ENCODE measurements around the gene ACTR1A. TPM values are rescaled to one million over a fixed set of nuclear protein-coding genes. Genes with fewer than 3 reads are reported as not detected.

ACTR1A gene
- polyA plus RNA-seq, 3 donors, result 72.7 to 79.4 (median 79.0) TPM

DNA sequence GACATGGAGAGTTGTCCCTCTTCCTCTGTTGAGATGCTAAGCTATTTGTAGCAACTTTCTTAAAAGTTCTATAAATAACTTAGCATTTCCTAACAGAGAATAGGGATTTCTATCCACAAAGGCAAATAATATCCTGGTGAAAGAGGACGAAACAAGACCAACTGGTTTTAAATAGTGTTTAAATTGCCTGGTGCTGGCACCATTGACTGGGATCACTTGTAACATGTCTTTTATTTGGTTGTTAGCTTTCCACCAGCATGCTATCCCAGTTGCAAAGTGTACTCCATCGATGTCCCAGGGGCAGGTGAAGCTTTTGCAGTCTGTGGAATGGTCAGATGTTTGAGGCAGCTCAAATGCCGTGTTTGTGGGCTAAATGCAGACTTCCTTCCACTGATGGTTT is 5.0 kb upstream of the ACTR1A start:
- Histone ChIP-seq H2AFZ (ENCODE audit: insufficient read depth, low read depth, low read length, poor library complexity, severe bottlenecking) (no peak overlapping the region), H3K79me2 (ENCODE audit: insufficient read depth, low read length) (peaks cover 75% of the 10 kb centered on the region), H3K4me1 (ENCODE audit: control insufficient read depth in 1 of 2, insufficient read depth in 2 of 2, low read length in 2 of 2) (peaks cover 66 to 79% of the 10 kb centered on the region in 2 donors), H3K36me3 (replicated peaks in 1 of 2; ENCODE audit: control insufficient read depth in 1 of 2, insufficient read depth in 2 of 2, low read length in 2 of 2) (peaks cover 4 to 43% of the 10 kb centered on the region in 2 donors), H3K9ac (ENCODE audit: insufficient read depth, low read length, poor library complexity, severe bottlenecking) (no peak overlapping the region), H3K4me2 (replicated peaks; ENCODE audit: extremely low read depth, low read length, poor library complexity, severe bottlenecking) (no peak overlapping the region), H3K9me3 (replicated peaks in 1 of 2; ENCODE audit: control insufficient read depth in 1 of 2, insufficient read depth in 1 of 2, low read length in 2 of 2) (no peaks in the 10 kb centered on the region), H3K27ac (ENCODE audit: low read depth in 1 of 2, low read length in 2 of 2) (no peak overlapping the region), H3K27me3 (ENCODE audit: control insufficient read depth in 2 of 2, insufficient read depth in 2 of 2, low read length in 2 of 2) (no peaks in the 10 kb centered on the region), H3K4me3 (replicated peaks in 1 of 3; ENCODE audit: low read depth in 2 of 3, low read length in 3 of 3) (no peak overlapping the region), H4K20me1 (ENCODE audit: insufficient read depth, low read length) (peaks cover 71% of the 10 kb centered on the region)
- H3K36me3 Mint-ChIP-seq, result peaks cover 30 to 41% of the 10 kb centered on the region in 2 donors
- no peak for DNase-seq
- WGBS (ENCODE audit: insufficient coverage), result 100% methylated on average over 1 of the region's 3 CpGs
- peaks cover 60% of the 10 kb centered on the region for H3K4me1 Mint-ChIP-seq
- no peaks in the 10 kb centered on the region for H3K9me3 Mint-ChIP-seq
- intact Hi-C loops (cut with micrococcal nuclease), result loop anchor here (10.0 kb wide), 3 partner anchors 237 to 373 kb away; partner anchors contain the start of genes PPRC1 (in 2 of the 2), ELOVL3 (in 1 of the 2) and WBP1L (in 1 of the 2)
- H3K27me3 Mint-ChIP-seq (ENCODE audit: low read depth in 3 of 3), result peaks cover 0 to 1% (median 0%) of the 10 kb centered on the region in 3 donors
- TF ChIP-seq, protein P1, sequence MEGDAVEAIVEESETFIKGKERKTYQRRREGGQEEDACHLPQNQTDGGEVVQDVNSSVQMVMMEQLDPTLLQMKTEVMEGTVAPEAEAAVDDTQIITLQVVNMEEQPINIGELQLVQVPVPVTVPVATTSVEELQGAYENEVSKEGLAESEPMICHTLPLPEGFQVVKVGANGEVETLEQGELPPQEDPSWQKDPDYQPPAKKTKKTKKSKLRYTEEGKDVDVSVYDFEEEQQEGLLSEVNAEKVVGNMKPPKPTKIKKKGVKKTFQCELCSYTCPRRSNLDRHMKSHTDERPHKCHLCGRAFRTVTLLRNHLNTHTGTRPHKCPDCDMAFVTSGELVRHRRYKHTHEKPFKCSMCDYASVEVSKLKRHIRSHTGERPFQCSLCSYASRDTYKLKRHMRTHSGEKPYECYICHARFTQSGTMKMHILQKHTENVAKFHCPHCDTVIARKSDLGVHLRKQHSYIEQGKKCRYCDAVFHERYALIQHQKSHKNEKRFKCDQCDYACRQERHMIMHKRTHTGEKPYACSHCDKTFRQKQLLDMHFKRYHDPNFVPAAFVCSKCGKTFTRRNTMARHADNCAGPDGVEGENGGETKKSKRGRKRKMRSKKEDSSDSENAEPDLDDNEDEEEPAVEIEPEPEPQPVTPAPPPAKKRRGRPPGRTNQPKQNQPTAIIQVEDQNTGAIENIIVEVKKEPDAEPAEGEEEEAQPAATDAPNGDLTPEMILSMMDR (IDR thresholded peaks at IDR 0.05), result no peak
- H3K27ac Mint-ChIP-seq, result peak overlapping the region in 2 of 7 donors; percentile 25 to 35
- H3K4me3 Mint-ChIP-seq, result no peak overlapping the region

DNA sequence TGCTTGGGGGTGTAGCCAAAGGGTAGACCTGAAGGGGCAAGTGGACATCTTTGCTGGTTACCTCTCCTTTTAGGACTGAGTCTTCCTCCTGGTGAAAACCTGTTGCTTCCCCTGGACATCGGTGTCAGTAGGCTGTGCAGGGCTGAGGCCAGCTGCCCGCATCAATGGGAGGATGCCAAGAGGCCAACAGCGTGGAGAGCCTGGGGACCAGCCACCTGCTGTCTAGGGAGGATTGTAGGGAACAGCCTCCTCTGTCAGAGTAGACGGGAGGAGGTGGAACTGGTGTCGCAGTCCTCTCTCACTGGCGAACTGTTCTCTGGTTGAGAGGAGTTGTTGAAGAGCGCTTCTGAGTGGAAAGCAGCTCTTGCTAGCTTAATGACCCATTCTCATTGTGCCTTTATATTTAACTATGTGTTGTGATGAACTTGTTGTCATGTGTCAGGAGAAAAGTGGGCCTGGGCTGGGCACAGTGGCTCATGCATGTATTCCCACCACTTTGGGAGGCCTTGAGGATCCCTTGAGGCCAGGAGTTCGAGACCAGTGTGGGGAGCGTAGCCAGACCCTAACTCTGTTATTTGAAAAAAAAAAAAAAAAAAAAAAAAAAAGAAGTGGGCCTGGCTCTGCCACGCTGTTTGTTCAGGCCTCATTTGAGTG is 3.1 kb upstream of the ACTR1A start:
- no peak for DNase-seq
- H3K9me3 Mint-ChIP-seq, result no peaks in the 10 kb centered on the region
- no peaks in the 10 kb centered on the region for H3K27me3 ChIP-seq (ENCODE audit: control insufficient read depth in 2 of 2, insufficient read depth in 2 of 2, low read length in 2 of 2)
- H3K9me3 ChIP-seq (replicated peaks in 1 of 2; ENCODE audit: control insufficient read depth in 1 of 2, insufficient read depth in 1 of 2, low read length in 2 of 2), result no peaks in the 10 kb centered on the region
- no peaks in the 10 kb centered on the region for H3K27me3 Mint-ChIP-seq (ENCODE audit: low read depth in 3 of 3)
- peaks cover 22 to 29% of the 10 kb centered on the region in 2 donors for H3K36me3 Mint-ChIP-seq
- H3K4me1 Mint-ChIP-seq, result peaks cover 50% of the 10 kb centered on the region
- intact Hi-C loops (cut with micrococcal nuclease), result loop anchor here (10.0 kb wide), 3 partner anchors 239 to 371 kb away; partner anchors contain the start of genes PPRC1 (in 2 of the 2), ELOVL3 (in 1 of the 2) and WBP1L (in 1 of the 2)
- H3K9ac ChIP-seq (ENCODE audit: insufficient read depth, low read length, poor library complexity, severe bottlenecking), result no peak overlapping the region
- peak overlapping the region; percentile 95 for H3K4me2 ChIP-seq (replicated peaks; ENCODE audit: extremely low read depth, low read length, poor library complexity, severe bottlenecking)
- peaks cover 65 to 77% of the 10 kb centered on the region in 2 donors for H3K4me1 ChIP-seq (ENCODE audit: control insufficient read depth in 1 of 2, insufficient read depth in 2 of 2, low read length in 2 of 2)
- peaks cover 80% of the 10 kb centered on the region for H3K79me2 ChIP-seq (ENCODE audit: insufficient read depth, low read length)
- H3K36me3 ChIP-seq (replicated peaks in 1 of 2; ENCODE audit: control insufficient read depth in 1 of 2, insufficient read depth in 2 of 2, low read length in 2 of 2), result peaks cover 0 to 31% of the 10 kb centered on the region in 2 donors
- WGBS (ENCODE audit: insufficient coverage), result 92% methylated on average over 2 of the region's 10 CpGs
- H2AFZ ChIP-seq (ENCODE audit: insufficient read depth, low read depth, low read length, poor library complexity, severe bottlenecking), result no peak overlapping the region
- peak overlapping the region in 3 of 7 donors; percentile 26 to 90 (median 87) for H3K27ac Mint-ChIP-seq
- TF ChIP-seq, protein P1 (IDR thresholded peaks at IDR 0.05), result no peak
- peak overlapping the region; percentile 94 for H3K4me3 Mint-ChIP-seq
- H3K4me3 ChIP-seq (replicated peaks in 1 of 3; ENCODE audit: low read depth in 2 of 3, low read length in 3 of 3), result peak overlapping the region in 2 of 3 experiments; percentile 57 to 93
- H4K20me1 ChIP-seq (ENCODE audit: insufficient read depth, low read length), result peaks cover 70% of the 10 kb centered on the region
- peak overlapping the region in 1 of 2 donors; percentile 84 for H3K27ac ChIP-seq (ENCODE audit: low read depth in 1 of 2, low read length in 2 of 2)
